Measurements from ENCODE around the gene GRIK2. TPM values are rescaled to one million over a fixed set of nuclear protein-coding genes. Genes with fewer than 3 reads are reported as not detected.

GRIK2 gene
- polyA plus RNA-seq, 3 donors = 12.4 to 19.0 (median 14.6) TPM

DNA sequence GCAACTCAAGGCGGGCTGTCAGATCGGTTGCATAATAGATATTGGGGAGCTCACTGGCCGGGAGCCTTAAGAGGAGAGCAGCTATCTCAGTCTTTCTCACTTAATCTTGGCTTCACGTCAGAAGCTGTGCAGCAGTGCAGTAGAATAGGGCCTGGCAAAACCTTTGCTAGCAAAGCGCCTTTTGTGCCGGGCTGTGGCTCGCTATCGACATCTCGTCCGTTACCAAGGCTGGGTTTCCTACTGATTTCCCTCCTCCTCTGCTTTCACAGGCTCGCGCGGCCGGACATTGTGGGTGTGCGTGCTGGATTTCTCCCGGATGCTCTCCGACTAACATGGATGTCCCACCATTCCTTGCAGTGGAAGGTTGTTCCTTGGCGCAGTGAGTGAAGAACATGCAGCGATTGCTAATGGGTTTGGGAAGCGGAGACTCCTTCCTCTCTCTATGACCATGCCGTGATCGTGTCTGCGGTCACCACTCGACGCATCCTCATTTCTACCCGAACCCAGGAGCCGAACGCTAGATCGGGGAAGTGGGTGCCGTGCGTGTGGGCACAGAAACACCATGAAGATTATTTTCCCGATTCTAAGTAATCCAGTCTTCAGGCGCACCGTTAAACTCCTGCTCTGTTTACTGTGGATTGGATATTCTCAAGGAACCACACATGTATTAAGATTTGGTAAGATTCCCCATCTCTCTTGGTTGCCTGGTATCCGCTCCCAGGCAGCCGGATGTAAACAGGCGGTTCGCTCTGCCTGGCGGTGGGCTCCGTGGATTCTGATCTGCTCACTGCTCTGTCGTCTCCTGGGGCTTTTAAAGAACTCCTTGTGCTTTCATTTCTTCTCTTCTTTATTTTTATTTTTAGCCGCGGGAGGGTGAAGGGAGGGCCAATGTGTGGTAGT, 5.5 kb downstream of the GRIK2 start:
- no peak for DNase-seq

DNA sequence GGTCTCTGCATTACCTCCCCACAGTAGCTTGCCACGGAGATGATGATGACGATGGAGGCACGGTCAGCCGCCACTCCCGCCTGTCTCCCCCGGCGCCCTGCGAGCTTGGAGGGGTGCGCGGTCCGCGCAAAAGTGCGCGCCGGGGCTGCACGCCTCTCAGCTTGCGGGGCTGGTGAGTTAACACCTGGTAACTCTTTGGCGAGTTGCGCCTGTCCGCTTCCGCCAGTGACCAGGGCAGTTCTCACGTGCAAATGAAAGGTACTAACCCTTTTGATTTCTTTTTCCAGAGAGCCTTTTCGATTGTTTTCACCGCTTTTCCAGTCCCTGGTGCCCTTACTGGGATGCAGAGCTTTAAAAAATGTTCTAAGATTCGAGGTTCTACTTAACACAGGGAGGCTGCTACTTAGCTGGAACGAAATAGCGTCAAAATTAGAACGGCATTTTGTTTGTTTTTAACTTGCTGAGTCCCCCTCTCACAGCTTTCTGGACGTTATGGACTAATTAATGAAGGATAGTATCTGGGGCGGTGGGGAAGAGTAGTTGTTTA, 6.2 kb downstream of the GRIK2 start:
- DNase-seq = no peak

DNA sequence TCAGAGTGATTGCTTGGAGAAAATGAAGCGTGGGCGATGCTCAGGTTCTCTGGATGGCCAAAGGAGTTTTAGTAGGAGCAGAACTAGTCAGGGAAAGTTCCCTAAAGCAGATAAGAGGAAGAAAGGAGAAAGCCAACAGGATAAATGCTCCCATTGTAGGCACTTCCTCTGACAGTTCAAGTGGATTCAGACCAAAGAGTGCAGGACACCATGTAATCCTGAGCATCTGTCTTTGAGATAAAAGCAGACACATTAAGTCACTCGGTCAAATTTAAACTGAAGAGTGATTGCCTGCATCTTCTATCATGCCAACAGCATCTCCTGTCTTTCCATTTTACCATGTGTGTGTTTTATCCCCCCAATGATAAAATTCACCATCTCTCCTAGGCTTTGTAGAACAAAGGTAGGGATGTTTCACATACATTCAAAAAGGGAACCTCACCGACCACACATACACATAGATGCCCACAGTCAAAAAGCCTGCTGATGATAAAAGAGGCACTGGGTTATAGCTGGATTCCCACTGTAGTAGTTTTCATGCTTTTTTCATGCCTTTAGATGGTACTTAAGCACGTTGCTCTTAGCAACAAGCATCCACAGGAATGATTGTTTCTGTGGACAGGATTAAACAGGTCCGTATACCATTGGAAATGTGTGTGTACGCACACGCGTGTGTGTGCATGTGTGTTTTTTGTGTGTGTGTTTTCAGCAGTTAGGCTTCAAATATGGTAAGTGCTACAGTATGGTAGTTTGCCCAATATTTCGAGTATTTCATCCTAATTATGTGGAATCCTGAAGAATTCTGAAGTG, 7.0 kb downstream of the GRIK2 start:
- no peak for DNase-seq

DNA sequence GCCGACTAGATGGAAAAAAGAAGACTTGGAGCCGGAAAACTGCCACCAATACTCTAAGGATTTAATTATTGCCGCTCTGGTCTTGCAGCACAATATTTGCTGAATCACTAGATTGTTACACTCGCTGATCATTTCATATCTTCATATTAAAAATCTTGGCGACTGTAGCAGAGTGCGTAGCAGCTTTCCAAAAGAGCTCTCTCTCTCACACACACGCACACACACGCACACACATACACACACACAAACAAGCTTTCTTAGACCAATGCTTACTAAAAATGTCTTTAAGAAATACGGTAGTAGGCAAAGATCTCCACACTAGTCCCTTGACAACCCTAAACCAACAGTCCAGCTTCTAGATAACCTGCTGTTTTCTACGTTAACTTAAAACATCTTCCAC, 7.7 kb downstream of the GRIK2 start:
- DNase-seq = no peak

DNA sequence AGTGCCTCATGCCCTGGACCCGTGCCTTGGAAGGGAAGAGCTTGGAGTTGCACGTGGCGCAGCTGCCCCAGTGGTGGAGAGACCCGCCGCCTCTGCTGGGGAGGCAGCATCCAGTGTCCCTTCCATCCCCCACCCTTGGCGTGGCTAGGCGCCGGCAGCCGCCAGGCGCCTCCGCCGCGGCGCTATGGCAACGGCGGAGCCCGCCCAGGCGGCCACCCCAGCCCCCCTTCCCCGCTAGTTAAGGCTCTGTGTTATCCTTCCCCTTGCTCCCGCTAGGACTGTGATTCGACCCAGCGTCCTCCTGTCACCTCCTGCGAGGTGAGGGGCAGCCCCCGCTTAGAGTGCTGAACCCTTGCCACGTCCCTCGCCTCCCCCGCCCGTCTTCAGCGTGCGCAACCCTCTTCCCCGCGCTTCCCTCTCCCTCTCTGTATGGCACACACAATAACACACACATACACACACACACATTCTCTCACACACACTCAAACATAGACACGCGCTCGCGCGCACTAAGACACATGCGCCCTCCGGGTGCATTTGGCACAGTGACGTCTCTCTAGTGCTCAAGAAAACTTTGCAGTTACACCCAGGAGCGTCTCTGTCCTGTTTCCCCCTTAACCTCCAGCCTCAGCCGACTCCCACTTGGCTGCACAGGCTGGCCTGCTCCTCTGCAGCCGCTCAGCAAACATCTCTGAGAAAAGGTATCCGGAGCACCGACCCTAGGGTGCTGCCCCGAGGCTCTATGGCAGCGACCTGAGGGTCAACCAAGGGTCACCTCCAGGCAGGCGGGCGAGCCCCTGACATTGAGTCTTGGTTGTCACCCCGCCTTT, 8.5 kb downstream of the GRIK2 start:
- DNase-seq = no peak

DNA sequence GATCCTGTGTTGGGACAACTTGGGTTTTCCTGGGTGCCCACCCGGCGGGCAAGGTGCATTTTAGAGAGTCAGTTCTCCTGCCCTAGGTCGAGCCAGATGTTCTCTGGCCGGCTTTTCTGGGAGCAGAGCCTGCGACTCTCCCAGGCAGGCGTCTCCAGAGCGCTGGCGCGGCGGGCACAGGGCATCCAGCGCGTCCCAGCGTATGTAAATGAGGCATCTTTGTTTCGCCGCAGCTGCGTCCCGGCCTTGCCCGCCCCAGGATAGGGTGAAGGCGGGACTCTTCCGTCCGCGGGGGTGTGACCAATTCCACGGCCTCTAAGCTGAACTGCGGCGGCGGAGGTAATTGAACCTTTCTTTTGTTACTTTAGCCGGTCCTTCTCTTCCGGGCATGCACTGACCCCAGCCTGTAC, 9.1 kb downstream of the GRIK2 start:
- DNase-seq = no peak

DNA sequence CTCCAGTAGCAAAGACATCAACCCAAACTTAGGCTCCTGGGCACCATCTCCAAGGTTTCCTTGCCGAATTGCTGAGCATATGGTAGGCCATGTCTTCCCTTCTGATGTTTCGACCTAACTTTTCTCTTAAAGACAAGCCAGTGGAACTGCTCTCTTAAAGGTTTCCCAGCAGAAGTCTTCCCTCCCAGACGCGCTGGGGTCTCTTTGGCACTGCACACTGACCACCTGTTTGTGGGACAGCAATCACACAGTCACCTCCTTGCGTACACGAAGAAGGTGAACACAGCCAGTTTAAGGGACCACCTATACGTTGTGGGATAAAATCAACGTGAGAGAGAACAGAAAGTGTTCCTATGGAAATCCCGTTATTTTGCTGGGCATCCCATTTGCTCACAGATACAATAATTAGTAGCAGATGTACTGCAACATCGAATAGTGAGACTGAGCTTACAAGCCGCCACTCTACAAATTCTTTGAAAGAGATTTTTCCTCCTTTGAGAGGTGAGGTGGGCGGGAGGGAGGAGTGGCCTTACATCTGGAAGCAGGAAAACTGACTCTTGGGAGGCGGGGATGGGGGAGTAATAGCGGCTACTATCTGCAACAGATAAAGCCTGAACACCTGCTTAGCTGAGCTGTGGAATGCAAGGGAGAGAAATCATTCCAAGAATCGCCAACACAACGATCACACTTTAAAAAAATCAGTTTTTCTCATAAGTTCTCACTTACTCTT, 9.9 kb downstream of the GRIK2 start:
- no peak for DNase-seq

DNA sequence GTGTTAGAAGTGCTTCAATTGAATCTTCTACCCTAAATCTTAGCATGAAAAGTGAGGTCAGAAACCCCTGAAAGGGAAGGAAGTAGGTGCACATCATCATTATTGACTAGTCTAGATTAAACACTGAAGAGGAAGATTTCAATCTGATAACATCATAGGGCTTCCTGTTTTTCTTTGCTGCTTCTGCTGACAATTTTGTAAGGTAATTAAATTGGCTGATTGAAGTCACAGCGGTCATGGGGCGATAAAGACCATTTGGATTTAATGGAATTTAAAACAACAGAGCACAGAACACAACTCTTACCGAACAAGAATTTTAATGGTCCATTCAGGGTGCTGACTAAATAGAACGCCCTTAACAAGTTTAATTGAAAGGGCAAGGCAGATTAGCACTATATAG, 11.3 kb downstream of the GRIK2 start:
- DNase-seq = no peak

DNA sequence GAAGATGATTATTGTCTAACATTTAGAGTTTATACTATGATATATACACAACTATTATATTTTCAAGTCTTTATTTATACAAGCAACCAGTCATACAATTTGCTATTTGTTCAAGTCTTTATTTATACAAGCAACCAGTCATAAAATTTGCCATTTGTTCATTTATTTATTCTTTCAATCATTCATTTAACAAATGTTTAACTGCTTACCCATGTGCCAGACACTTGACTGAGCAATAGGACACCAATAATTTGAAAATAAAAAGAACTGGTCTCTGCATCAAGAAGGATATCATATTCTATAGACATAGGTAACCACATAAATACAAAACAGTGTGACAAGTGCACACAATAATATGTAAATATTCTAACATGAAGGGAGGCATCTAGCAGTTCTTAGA, 20.3 kb downstream of the GRIK2 start:
- no peak for DNase-seq

DNA sequence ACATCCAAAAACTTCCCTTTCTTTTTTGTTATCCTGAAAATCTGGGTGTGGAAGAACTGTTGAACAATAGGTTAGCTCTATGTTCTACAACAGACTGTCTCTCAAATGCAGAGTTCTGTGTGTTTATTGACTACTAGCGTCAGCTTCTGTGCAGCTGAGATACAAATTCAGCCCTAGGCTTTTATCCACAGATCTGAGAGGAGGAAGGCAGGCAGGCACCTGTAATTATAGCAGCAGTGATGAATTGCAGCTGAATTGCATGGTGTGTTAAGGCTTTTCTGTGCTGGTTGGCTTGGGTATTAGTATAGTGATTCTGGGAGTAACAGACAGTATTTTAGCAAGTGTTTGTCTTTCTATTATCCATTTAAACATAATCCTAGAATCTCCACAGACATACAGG, 24.4 kb downstream of the GRIK2 start:
- DNase-seq = no peak

DNA sequence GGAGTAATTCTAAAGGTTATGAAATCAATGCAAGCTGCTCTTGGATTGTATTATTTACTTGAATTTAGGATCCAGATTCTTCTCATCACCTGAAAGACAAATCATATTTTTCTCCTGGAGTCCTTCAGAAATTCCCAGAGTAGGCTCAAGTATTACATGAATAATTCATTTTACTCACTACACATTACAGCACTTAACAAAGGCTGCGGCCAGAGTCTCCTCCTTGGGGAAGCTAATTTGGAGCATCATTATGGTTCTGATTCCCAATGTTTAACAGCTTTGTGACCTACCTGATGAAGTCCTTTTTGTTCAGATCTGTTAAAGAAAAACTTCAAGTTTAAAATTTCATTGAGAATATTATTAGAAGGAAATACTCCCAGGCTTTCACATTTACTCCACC, 28.7 kb downstream of the GRIK2 start:
- DNase-seq = no peak

DNA sequence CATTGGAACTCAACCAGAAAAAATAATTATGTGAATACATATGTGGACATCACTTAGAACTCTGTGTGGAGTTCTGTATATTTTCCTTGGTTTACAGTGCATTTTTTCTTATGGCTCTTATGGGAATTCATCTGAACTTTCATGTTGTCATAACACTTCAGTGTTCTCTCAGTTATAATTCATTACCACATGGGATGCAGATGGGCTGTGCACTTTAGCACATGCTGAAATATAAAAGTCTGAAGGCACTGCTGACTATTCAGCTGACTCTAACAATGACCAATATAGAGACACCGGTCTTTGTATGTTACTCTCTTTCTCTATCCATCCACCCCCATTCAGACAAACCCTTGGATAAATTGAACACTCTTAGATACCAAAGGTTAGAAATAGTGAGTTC, 29.3 kb downstream of the GRIK2 start:
- DNase-seq = no peak

DNA sequence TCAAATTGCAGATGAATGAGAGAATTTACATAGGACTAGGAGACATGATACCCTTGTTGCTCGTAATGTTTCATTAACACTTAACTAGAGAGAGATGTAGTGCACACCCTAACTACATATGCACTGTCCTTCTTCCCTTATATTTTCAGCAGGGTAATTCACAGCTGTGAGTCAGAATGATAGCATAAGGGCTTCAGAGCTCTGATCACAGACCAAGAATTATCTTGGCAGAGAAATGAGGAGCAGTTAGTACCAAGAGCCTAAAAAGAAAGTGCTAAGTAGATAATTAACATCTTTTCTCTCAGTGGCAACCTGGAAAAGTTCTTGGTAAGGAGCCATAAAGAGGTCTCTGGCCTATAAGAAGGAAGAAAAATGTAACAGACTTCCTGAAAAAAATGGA, 35.8 kb downstream of the GRIK2 start:
- DNase-seq = no peak

DNA sequence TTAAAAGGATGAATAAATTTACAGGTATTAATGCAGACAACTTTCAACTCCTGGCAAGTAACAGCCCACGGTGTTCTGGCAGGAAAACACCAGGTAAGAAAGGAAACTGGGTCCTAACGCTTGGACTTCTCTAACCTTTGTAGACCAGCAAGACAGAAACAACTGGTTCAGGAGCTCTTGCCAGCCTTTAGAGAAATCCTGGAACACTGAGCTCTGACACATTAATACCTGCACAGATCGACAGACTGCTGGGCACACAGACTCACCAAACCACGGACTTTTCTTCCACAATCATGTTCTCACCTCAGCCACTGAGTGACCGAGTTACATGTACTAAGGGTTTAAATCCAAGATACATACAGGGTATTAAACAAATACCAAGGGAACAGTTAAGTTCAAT, 36.3 kb downstream of the GRIK2 start:
- no peak for DNase-seq

DNA sequence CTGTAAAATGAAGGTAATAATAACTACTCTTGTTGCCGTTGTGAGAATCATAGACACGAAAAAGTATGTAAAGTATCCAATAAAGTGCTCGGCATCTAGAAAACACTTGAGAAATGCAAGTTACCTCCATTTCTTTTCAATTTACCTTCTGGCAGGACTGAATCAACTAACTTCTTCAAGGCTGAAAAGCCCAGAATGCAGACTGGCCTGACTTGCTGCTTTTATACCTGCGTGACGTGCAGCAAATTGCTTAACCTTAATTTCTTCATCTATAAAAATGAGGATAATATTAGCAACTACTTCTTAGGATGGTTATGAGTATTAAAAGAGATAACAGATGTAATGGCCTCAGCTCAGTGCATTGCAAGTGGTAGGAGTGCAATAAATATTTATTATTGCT, 39.6 kb downstream of the GRIK2 start:
- DNase-seq = no peak

DNA sequence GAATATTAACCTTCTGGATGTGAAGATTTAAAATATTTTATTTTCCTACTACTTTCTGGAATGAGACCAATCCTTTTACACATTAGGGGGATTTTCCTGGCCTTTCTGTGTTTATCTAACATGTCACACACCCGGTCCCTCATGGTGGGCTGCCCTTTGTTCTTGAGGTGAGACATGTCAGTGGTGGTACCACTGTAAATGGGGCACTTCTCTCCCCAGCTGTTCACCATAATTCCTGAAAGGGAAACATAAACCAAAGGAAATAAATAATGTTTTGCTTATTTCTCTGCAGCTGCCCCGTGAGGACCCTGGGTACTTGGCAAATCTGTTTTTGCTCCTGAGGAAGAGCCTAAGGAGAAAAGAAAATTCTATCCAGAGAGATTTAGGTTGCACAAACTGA, 41.1 kb downstream of the GRIK2 start:
- no peak for DNase-seq

DNA sequence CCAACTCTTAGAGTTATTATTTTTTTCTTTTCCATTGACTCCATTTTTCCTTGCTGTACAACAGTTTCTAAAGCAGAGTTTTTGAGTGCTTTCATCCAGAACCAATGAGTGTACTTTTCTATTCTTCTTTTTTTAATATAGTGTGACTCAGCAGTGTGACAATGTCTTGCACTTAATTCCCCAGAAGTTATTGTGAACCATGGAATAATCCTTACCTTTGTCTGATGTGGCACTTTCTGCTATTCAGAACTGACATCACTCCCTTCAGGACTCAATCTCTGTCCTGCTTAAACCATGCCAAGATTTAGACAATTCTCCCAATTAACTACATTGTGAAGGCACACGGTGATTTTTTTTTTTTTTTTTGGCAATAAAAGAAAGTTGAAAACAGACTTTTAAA, 41.5 kb downstream of the GRIK2 start:
- no peak for DNase-seq

DNA sequence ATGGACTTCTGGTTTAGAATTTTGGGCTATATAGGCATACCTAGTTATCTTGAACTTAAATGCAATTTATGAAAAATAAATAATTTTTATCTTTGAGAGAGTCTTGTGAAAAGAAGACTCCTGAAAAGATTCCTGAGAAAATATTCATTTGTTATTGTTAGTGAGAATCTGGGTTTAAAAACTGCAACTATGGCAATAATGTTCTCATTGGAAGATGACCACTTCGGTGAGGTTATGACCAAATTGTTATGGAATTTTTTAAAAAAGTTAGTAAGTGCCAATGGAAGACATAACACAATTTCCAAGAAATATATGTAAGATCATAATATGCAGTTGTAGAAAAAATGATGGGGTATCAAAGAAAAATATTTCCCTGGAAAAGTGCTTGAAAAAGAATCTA, 46.3 kb downstream of the GRIK2 start:
- no peak for DNase-seq

DNA sequence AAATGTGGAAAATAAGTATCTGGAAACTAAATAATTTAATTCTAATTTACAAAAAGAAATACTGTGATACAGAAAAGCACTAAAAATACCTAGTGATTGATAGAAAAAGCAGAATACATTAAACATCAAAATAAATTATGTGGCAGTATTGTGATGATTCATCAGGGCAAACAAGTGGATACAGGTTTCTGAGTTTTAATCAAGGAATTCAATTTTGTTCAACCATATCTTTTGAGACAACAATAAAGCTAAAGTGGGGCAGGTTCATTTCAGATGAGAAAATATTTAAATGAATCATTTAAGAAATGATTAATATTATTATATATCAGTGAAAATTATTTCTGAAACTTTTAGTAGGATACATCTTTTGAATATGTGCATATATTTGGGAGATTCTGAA, 49.8 kb downstream of the GRIK2 start:
- no peak for DNase-seq

DNA sequence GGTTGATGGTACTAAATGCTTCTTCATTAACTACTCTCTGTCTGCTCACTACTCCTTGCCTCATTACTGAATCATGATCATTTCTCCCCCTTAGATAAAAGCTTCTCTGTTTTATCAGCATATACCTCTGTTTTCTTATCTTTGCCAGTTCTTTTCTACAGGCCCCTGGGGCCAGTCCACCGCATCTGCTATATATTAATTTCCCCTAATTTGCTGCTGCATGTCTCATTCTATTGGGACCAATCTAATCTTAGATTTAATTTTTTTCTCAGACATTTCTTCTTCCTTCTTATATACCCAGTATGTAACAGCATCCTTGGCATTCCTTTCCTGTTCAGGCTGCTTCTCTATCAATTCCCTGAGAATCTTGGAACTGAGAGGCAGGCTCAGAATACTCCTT, 51.2 kb downstream of the GRIK2 start:
- DNase-seq = no peak

DNA sequence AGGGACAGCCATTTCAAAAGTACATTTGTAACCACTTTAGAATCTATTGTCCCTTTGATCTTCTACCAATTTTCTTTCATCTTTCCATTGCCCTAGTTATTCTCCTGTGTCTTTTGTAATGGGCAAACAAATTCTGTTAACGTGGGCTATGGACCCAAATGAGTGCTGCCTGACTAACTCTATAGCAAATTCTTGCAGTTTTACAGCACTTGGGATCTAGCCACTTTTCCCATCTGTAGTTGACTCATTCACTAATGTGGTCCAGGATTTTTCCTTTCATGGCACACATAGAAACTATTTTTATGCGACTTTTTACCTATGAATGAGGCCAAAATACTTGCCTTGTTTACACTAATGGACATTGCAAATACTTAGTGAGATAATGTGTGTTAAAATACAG, 52.0 kb downstream of the GRIK2 start:
- no peak for DNase-seq

Measured in renal pelvis (tissue), 4 donors.